LNCAP (cell line): ENCODE results near the gene SKAP1.

Experiments
- TF ChIP-seq, protein P1 (sequence below): fragments of 450-650 bp; IDR thresholded peaks from 2 replicates; pipeline ENCODE4 v1.5.1; 2017; ENCODE audit warnings: mild to moderate bottlenecking

Gene SKAP1

DNA sequence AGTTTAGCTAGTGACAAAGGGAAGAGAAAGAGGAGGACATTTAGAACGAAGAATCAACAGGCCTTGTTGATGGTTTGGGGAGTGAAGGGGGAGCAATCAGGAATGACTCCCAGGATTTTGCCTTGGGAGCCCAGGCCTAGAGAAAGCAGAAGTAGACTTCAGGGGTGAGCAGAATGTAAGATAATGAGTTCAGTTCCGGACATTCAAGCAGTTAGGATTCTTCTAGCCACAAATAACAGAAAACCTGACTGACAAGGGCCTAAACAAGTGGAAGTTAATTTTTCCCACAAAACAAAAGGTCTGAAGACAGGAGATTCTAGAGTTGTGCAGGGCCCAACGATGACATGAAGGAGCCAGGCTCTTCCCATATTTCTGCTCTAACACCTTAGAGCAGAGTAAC is 45.9 kb downstream of the SKAP1 start:
- TF ChIP-seq, protein P1, sequence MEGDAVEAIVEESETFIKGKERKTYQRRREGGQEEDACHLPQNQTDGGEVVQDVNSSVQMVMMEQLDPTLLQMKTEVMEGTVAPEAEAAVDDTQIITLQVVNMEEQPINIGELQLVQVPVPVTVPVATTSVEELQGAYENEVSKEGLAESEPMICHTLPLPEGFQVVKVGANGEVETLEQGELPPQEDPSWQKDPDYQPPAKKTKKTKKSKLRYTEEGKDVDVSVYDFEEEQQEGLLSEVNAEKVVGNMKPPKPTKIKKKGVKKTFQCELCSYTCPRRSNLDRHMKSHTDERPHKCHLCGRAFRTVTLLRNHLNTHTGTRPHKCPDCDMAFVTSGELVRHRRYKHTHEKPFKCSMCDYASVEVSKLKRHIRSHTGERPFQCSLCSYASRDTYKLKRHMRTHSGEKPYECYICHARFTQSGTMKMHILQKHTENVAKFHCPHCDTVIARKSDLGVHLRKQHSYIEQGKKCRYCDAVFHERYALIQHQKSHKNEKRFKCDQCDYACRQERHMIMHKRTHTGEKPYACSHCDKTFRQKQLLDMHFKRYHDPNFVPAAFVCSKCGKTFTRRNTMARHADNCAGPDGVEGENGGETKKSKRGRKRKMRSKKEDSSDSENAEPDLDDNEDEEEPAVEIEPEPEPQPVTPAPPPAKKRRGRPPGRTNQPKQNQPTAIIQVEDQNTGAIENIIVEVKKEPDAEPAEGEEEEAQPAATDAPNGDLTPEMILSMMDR: no peak

DNA sequence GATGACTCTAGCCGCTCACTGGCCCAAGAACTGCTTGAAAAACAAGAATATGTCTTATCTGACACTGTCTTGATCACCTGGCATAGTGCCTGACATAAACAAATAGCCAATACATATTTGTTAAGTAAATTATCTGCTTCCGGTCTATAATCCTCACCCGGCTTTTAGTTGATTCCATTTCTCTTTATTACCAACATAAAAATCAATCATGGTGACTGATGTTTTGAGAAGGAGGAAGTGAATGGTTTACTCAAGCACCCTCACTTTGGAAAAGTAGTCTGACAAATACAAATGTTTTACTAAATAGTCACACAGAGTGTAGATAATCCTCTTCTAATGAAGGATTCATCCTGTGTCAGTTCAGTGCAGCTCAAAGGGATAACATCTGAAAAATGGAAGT is 47.0 kb downstream of the SKAP1 start:
- TF ChIP-seq, protein P1: no peak

- TF ChIP-seq, protein P1: no peak
Measured at GRCh38 chr17:48378708-48379392, 51.2 kb downstream of the SKAP1 start.

DNA sequence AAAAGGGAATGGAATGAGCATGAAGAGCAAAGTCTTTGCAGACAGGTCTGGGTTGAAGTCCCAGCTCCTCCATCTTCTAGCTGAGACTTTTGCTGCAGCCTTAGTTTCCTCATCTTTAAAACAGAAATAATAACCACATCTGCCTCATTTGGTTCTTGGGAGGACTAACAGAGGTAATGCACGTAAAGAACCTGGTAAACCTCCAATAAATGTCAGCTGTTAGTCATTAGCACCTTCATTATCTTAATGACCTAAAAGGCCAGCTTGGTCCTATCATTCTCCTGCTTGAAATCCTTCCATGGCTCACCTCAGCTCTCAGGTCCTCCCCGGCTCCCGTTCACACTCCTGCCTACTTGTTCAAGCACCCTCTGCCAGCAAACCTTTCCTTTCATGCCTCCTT is 51.8 kb downstream of the SKAP1 start:
- TF ChIP-seq, protein P1: no peak

DNA sequence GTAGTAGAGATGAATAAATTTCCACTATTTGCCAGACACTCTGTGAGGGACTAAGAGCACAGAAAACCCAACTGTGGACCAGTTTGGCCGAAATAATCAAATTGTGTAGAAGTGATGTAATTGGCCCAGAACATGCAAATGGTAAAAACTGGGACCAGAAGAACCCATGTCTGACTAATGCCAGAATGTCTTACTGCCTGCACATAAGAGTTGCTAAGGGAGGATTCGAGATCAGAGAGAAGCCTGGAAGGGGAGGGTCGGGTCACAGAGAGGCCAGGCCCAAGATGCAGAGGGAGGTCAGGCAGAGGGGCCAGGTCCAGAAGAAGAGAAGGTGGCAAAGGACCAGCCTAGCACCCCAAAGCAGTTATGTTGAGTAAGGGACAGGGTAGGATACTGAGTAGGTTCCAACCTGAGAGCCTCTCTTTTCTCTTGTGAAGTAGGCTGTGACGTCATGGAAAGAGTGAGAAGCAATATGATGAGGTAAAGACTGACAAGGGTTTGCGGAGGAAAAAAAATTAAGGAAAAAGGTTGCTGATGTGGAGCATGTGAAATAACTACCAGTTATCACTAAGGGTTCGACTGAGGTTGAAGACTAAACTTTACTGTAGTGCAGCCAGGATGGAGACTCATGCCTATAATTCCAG is 53.2 kb downstream of the SKAP1 start:
- TF ChIP-seq, protein P1: no peak

DNA sequence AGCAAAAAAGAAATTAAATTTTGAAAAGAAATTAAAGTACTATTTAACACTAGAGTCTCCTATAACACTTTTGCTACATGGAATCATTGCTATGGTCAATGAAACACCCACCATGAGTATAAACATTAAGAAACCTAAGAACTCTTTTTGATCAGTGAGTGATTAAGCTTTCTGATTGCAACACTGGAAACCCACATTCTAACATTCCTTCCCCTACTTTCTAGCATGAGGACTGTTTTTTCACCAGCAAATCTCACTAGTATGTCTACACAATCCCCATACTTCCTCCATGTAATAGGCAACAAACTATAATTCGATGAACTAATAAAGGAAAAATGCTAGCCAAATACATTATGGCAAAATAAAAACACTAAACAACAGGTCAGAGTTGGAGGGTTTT is 54.7 kb downstream of the SKAP1 start:
- TF ChIP-seq, protein P1: no peak

DNA sequence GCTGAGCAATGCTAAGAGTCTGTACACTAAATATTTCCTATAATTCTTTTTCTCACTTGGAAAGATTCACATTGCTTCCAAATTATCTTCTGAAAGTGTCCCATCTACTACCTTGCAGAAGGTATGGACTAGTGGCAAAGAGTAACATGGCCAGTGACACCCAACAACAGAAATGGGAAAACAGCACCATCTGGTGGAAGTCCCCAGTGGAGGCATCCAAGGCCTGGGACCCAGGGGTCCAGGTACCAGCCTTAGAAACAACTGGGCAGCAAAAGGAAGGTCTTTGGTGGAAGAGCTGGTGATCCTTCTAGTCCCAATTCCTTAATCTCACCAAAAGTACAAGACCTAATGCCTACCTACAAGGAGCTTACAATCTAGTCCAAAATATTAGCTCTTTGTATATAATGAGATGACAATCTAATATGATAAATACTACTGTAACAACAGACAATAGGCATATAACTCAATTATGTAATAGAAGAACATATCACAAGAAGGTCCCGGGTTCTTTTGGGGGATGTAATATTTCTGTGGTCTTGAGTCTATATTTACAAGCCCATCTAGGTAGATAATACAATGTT is 55.3 kb downstream of the SKAP1 start:
- TF ChIP-seq, protein P1: peak; percentile 69
